ENCODE measurements around the gene NCF2. TPM values are rescaled to one million over a fixed set of nuclear protein-coding genes. Genes with fewer than 3 reads are reported as not detected.

NCF2 gene
- total and polyA plus RNA-seq, 8 donors = 4.7 to 139 (median 6.8) TPM

DNA sequence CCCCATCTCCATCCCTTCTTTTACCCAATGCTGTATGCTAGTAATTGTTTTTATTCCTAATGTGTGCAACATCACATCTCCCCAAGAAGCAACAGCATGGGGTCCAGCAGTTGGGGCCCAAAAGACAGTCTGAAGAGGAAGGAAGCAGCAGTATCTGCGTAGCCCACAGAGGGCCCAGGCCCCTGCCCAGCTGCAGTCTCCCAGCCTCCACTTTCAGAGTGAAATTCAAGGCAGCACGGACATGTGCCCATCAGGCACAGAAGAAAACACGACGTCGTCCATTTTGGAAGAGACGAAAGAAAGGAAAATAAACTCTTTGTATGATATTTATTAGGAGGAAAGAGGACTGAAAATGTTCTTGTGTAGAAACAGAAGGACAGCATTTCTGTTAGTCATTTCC, 37.4 kb downstream of the NCF2 start:
- Histone ChIP-seq H3K4me3 (no peak overlapping the region), H3K27me3 (no peaks in the 10 kb centered on the region), H3K9me3 (no peaks in the 10 kb centered on the region), H3K27ac (no peak overlapping the region), H3K36me3 (peaks cover 0 to 98% of the 10 kb centered on the region in 2 donors), H3K4me1 (peaks cover 0 to 8% of the 10 kb centered on the region in 2 donors)
- no peak for DNase-seq
- no peak for ATAC-seq
- TF ChIP-seq, protein P1, sequence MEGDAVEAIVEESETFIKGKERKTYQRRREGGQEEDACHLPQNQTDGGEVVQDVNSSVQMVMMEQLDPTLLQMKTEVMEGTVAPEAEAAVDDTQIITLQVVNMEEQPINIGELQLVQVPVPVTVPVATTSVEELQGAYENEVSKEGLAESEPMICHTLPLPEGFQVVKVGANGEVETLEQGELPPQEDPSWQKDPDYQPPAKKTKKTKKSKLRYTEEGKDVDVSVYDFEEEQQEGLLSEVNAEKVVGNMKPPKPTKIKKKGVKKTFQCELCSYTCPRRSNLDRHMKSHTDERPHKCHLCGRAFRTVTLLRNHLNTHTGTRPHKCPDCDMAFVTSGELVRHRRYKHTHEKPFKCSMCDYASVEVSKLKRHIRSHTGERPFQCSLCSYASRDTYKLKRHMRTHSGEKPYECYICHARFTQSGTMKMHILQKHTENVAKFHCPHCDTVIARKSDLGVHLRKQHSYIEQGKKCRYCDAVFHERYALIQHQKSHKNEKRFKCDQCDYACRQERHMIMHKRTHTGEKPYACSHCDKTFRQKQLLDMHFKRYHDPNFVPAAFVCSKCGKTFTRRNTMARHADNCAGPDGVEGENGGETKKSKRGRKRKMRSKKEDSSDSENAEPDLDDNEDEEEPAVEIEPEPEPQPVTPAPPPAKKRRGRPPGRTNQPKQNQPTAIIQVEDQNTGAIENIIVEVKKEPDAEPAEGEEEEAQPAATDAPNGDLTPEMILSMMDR (IDR thresholded peaks at IDR 0.05) = no peak
- intact Hi-C loops (cut with DNase I) = no loop called here

DNA sequence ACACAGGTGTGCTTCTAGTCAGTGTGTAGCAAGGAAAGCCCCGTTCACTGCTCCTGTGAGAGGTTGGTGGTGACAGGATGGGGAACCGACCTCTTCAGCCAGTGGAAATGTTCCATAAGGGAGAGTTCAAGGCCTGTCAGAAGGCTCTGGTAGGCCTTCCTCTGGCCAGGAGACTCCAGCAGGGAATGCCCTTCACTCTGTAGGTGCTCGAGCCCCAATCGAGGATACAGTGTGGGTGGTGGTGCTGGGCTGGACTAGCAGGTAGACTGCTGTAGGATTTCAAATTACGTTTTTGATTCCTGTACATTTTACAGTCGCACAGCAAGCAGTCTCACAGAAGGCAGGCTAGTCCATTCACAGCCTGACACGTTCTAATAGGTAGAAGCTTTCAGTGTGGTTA, 37.8 kb downstream of the NCF2 start:
- ATAC-seq = no peak
- peaks cover 0 to 98% of the 10 kb centered on the region in 2 donors for H3K36me3 ChIP-seq
- TF ChIP-seq, protein P1 (IDR thresholded peaks at IDR 0.05) = no peak

DNA sequence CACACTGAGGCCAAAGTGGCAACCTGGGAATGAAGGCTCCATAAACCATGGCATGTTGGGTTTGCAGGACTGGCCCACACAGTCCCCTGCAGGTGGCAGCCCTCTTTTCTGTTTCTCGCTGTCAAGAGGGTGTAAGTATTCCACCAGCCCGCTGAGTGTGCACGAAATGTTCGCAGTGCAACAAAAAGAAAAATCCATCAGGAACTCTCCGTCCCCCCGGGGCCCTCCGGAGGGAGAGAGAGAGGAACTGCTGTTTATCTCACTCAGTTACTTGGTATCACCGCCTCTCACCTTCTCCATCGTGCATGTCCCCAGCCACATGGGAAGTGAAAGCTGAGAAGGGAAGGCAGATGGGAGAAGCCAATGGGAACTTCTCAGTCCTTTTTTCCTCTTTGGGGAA, 38.3 kb downstream of the NCF2 start:
- Histone ChIP-seq H3K4me1 (peaks cover 0 to 11% of the 10 kb centered on the region in 2 donors), H3K9me3 (no peaks in the 10 kb centered on the region), H3K27ac (no peak overlapping the region), H3K27me3 (no peaks in the 10 kb centered on the region), H3K4me3 (no peak overlapping the region), H3K36me3 (peaks cover 0 to 98% of the 10 kb centered on the region in 2 donors)
- DNase-seq (no peak), ATAC-seq (no peak)
- intact Hi-C loops (cut with DNase I) = no loop called here
- TF ChIP-seq, protein P1 (IDR thresholded peaks at IDR 0.05) = no peak

More for the DNA sequence above, 37.8 kb downstream of the NCF2 start:
- Histone ChIP-seq H3K4me1 (peaks cover 0 to 11% of the 10 kb centered on the region in 2 donors), H3K27me3 (no peaks in the 10 kb centered on the region), H3K9me3 (no peaks in the 10 kb centered on the region), H3K27ac (no peak overlapping the region), H3K4me3 (no peak overlapping the region)
- no peak for DNase-seq
- intact Hi-C loops (cut with DNase I) = no loop called here

DNA sequence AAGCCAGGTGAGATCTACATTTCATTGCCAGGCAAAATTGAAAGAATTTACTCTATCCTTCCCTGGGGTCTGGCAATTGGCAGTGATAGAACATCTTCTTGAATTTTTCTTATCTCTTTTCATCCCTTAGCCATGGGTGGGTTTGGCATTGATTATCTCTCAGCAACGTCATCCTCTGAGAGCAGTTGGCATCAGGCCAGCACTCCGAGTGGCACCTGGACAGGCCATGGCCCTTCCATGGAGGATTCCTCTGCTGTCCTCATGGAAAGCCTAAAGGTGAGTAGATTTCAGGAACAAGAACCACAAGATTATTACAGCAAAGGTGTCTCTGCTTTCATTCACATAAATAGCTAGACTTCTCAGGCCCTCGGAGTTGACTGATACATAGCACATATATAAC, 39.3 kb downstream of the NCF2 start:
- Histone ChIP-seq H3K4me1 (peaks cover 0 to 11% of the 10 kb centered on the region in 2 donors), H3K9me3 (no peaks in the 10 kb centered on the region), H3K27me3 (no peaks in the 10 kb centered on the region), H3K4me3 (no peak overlapping the region), H3K27ac (no peak overlapping the region), H3K36me3 (peaks cover 0 to 98% of the 10 kb centered on the region in 2 donors)
- ATAC-seq (no peak), DNase-seq (no peak)
- intact Hi-C loops (cut with DNase I) = no loop called here
- TF ChIP-seq, protein P1 (IDR thresholded peaks at IDR 0.05) = no peak

DNA sequence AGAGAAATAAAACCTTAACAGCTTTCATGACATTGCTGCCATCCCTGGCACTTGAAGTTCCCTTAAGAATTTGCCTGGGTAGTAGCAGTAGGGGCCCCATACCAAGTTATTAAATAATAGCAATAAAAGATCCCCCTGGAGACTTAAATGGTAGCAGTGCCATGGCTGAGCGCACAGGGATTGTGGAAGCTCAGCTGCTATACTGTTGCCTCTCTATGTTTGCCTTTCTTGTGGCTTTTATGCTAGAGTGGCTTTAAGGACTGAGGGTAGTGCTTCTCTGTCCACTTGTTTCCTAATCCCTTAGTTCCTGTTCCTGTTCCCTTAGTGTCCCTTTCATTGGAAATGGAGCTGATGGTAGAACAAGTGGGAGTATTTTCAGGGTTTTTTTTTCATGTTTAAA, 42.1 kb downstream of the NCF2 start:
- H3K4me3 ChIP-seq = no peak overlapping the region
- ATAC-seq (peak; percentile 75), DNase-seq (no peak)
- H3K9me3 ChIP-seq = no peaks in the 10 kb centered on the region
- TF ChIP-seq, protein P1 (IDR thresholded peaks at IDR 0.05) = no peak
- peaks cover 0 to 92% of the 10 kb centered on the region in 2 donors for H3K36me3 ChIP-seq
- peak overlapping the region in 1 of 2 donors; percentile 11 for H3K27ac ChIP-seq
- intact Hi-C loops (cut with DNase I) = loop anchor here in 1 of 2 donors (10.0 kb wide), 1 partner anchor 73 kb away; the partner anchor contains the start of gene SMG7
- H3K27me3 ChIP-seq = no peaks in the 10 kb centered on the region
- H3K4me1 ChIP-seq = peaks cover 3 to 11% of the 10 kb centered on the region in 2 donors

Measured in left lung (tissue), 10 donors.